HEK293 (cell line): ENCODE measurements around the gene TTC9.

Experiments
- CTCF ChIA-PET: fragments of 350-600 bp; formaldehyde crosslinking; extraction: SDS; loops from one replicate; lab custom pipeline; 2021; ENCODE audit warnings: antibody characterized with exemption; lab: Yijun Ruan, JAX
- POLR2A ChIA-PET: fragments of 300-600 bp; formaldehyde crosslinking; extraction: SDS; loops from one replicate; lab custom pipeline; 2020; ENCODE audit warnings: antibody characterized with exemption, inconsistent platforms; lab: Yijun Ruan, JAX
- H3K27ac ChIP-seq: fragments of 200-500 bp; sonication (Bioruptor generic); 2 replicates; pipeline ENCODE4 v1.5.1; 2014; ENCODE audit warnings: low read depth, low read length, control low read depth, inconsistent platforms; ENCODE audit errors: extremely low read depth
- H3K36me3 ChIP-seq, 2 experiments: fragments of 200-500 bp in 1 of 2; sonication (Bioruptor generic) in 1 of 2; 1 replicate in 1 of 2; 2 replicates in 1 of 2; pipeline ENCODE4 v1.5.1; 2014 to 2017; ENCODE audit warnings: inconsistent platforms in 2 of 2, low read length in 2 of 2; ENCODE audit not compliant: control insufficient read depth in 2 of 2, insufficient read depth in 1 of 2
- H3K4me1 ChIP-seq: fragments of 200-500 bp; sonication (Bioruptor generic); 2 replicates; pipeline ENCODE4 v1.5.1; 2014; ENCODE audit warnings: mild to moderate bottlenecking, low read length, inconsistent platforms; ENCODE audit not compliant: control insufficient read depth, insufficient read depth
- H3K4me3 ChIP-seq: 2 replicates; pipeline ENCODE4 v1.5.1; 2011; ENCODE audit warnings: low read depth, mild to moderate bottlenecking, control low read depth, low read length, moderate library complexity
- H3K9me3 ChIP-seq: fragments of 200-500 bp; sonication (Bioruptor generic); 2 replicates; pipeline ENCODE4 v1.5.1; 2014; ENCODE audit warnings: low read depth, low read length, inconsistent platforms; ENCODE audit not compliant: control insufficient read depth, insufficient read depth
- FEZF1 ChIP-seq: fragments of 450-650 bp; formaldehyde crosslinking; IDR thresholded peaks from 2 replicates; pipeline ENCODE4 v1.5.1; 2016; ENCODE audit warnings: missing biosample characterization, missing genetic modification characterization
- GLI4 ChIP-seq: fragments of 450-650 bp; formaldehyde crosslinking; IDR thresholded peaks from 2 replicates; pipeline ENCODE4 v1.5.1; 2016; ENCODE audit warnings: missing biosample characterization, missing genetic modification characterization
- KLF10 ChIP-seq: fragments of 450-650 bp; IDR thresholded peaks from 2 replicates; pipeline ENCODE4 v1.5.1; 2018; ENCODE audit warnings: missing biosample characterization, mild to moderate bottlenecking, missing genetic modification characterization
- REPIN1 ChIP-seq: fragments of 450-650 bp; formaldehyde crosslinking; IDR thresholded peaks from 2 replicates; pipeline ENCODE4 v1.5.1; 2017; ENCODE audit warnings: missing biosample characterization, missing genetic modification characterization, low read depth
- SP2 ChIP-seq: fragments of 450-650 bp; formaldehyde crosslinking; IDR thresholded peaks from 2 replicates; pipeline ENCODE4 v1.5.1; 2016; ENCODE audit warnings: missing biosample characterization, missing genetic modification characterization
- SP7 ChIP-seq: fragments of 450-650 bp; formaldehyde crosslinking; IDR thresholded peaks from 2 replicates; pipeline ENCODE4 v1.5.1; 2016; ENCODE audit warnings: missing biosample characterization, missing genetic modification characterization
- TRIM28 ChIP-seq: IDR thresholded peaks from 2 replicates; pipeline ENCODE4 v1.6.1; 2011; ENCODE audit warnings: low read length, control low read depth, borderline replicate concordance
- ZBTB17 ChIP-seq: fragments of 450-650 bp; formaldehyde crosslinking; IDR thresholded peaks from 2 replicates; pipeline ENCODE4 v1.5.1; 2016; ENCODE audit warnings: missing biosample characterization, missing genetic modification characterization
- ZNF112 ChIP-seq: fragments of 450-650 bp; formaldehyde crosslinking; IDR thresholded peaks from 2 replicates; pipeline ENCODE4 v1.5.0; 2017; ENCODE audit warnings: missing biosample characterization, missing genetic modification characterization
- ZNF133 ChIP-seq: fragments of 450-650 bp; formaldehyde crosslinking; IDR thresholded peaks from 2 replicates; pipeline ENCODE4 v1.5.1; 2016; ENCODE audit warnings: missing biosample characterization, missing genetic modification characterization
- ZNF146 ChIP-seq: fragments of 450-650 bp; formaldehyde crosslinking; IDR thresholded peaks from 2 replicates; pipeline ENCODE4 v1.5.1; 2016; ENCODE audit warnings: missing biosample characterization, missing genetic modification characterization
- ZNF23 ChIP-seq: fragments of 450-650 bp; formaldehyde crosslinking; IDR thresholded peaks from 2 replicates; pipeline ENCODE4 v1.5.1; 2016; ENCODE audit warnings: missing biosample characterization, missing genetic modification characterization, borderline replicate concordance
- ZNF292 ChIP-seq: fragments of 450-650 bp; formaldehyde crosslinking; IDR thresholded peaks from 2 replicates; pipeline ENCODE4 v1.5.1; 2016; ENCODE audit warnings: low read depth, missing biosample characterization, missing genetic modification characterization, borderline replicate concordance
- ZNF48 ChIP-seq: fragments of 450-650 bp; formaldehyde crosslinking; IDR thresholded peaks from 2 replicates; pipeline ENCODE4 v1.5.1; 2016; ENCODE audit warnings: missing biosample characterization, missing genetic modification characterization
- ZNF549 ChIP-seq: fragments of 450-650 bp; IDR thresholded peaks from 2 replicates; pipeline ENCODE4 v1.5.1; 2018; ENCODE audit warnings: missing biosample characterization, missing genetic modification characterization, mild to moderate bottlenecking, inconsistent platforms, moderate library complexity
- ZNF785 ChIP-seq: fragments of 450-650 bp; formaldehyde crosslinking; IDR thresholded peaks from 2 replicates; pipeline ENCODE4 v1.5.1; 2016; ENCODE audit warnings: missing biosample characterization, missing genetic modification characterization
- ZSCAN23 ChIP-seq: fragments of 450-650 bp; formaldehyde crosslinking; IDR thresholded peaks from 2 replicates; pipeline ENCODE4 v1.5.1; 2016; ENCODE audit warnings: missing biosample characterization, missing genetic modification characterization
- TF ChIP-seq, protein P1 (sequence below): fragments of 450-650 bp; formaldehyde crosslinking; IDR thresholded peaks from 2 replicates; pipeline ENCODE4 v1.5.1; 2016; ENCODE audit warnings: missing biosample characterization, missing genetic modification characterization
- TF ChIP-seq, protein P2 (sequence below): fragments of 450-650 bp; formaldehyde crosslinking; IDR thresholded peaks from 2 replicates; pipeline ENCODE4 v1.5.1; 2016; ENCODE audit warnings: missing biosample characterization, missing genetic modification characterization
- TF ChIP-seq, protein P3 (sequence below): fragments of 450-650 bp; formaldehyde crosslinking; IDR thresholded peaks from 2 replicates; pipeline ENCODE4 v1.5.1; 2016; ENCODE audit warnings: missing biosample characterization, missing genetic modification characterization
- TF ChIP-seq, protein P4 (sequence below): fragments of 450-650 bp; formaldehyde crosslinking; IDR thresholded peaks from 2 replicates; pipeline ENCODE4 v1.5.1; 2016; ENCODE audit warnings: missing biosample characterization, missing genetic modification characterization
- TF ChIP-seq, protein P5 (sequence below): fragments of 450-650 bp; formaldehyde crosslinking; IDR thresholded peaks from 2 replicates; pipeline ENCODE4 v1.5.1; 2016; ENCODE audit warnings: missing biosample characterization, missing genetic modification characterization, borderline replicate concordance
- TF ChIP-seq, protein P6 (sequence below): fragments of 450-650 bp; formaldehyde crosslinking; IDR thresholded peaks from 2 replicates; pipeline ENCODE4 v1.5.1; 2017; ENCODE audit warnings: missing biosample characterization, missing genetic modification characterization

The TTC9 gene

DNA sequence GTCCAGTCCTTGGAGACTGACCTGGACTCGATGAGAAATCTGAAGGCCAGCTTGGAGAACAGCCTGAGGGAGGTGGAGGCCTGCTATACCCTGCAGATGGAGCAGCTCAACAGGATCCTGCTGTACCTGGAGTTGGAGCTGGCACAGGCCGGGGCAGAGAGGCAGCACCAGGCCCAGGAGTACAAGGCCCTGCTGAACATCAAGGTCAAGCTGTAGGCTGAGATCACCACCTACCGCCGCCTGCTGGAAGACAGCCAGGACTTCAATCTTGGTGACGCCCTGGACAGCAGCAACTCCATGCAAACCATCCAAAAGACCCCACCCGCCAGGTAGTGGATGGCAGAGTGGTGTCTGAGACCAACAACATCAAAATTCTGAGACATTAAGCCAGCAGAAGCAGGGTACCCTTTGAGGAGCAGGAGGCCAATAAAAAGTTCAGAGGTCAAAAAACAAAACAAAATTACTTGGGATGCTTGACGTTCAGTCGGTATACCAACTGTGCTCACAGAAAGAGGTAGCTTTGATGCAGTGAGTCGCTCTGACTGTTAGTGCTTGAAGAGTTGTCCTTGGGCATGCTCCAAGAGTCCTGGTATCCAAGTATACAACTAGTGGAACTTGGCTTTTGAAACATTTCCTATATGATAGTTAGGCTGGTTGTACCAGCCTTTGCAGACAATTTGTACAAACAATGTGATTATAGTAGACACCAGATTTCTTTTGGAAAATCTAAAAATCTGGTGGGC lies 46.1 kb upstream of the TTC9 start:
- Histone ChIP-seq H3K27ac (no peak overlapping the region), H3K9me3 (no peaks in the 10 kb centered on the region), H3K4me3 (no peak overlapping the region), H3K36me3 (peaks cover 23 to 69% of the 10 kb centered on the region in 2 experiments), H3K4me1 (peaks cover 4% of the 10 kb centered on the region; the same call in 1 of the 2 replicates)
- ChIA-PET CTCF (interaction anchor here (1.1 kb wide), 1 partner anchor 118 kb away, joined by 4 read pairs; no protein-coding TSS in a partner anchor), POLR2A (no interaction called here)
- TF ChIP-seq, protein P1, sequence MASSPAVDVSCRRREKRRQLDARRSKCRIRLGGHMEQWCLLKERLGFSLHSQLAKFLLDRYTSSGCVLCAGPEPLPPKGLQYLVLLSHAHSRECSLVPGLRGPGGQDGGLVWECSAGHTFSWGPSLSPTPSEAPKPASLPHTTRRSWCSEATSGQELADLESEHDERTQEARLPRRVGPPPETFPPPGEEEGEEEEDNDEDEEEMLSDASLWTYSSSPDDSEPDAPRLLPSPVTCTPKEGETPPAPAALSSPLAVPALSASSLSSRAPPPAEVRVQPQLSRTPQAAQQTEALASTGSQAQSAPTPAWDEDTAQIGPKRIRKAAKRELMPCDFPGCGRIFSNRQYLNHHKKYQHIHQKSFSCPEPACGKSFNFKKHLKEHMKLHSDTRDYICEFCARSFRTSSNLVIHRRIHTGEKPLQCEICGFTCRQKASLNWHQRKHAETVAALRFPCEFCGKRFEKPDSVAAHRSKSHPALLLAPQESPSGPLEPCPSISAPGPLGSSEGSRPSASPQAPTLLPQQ (tag by site-specific recombination) = no peak
- TF ChIP-seq TRIM28 = no peak
- TF ChIP-seq, protein P2, sequence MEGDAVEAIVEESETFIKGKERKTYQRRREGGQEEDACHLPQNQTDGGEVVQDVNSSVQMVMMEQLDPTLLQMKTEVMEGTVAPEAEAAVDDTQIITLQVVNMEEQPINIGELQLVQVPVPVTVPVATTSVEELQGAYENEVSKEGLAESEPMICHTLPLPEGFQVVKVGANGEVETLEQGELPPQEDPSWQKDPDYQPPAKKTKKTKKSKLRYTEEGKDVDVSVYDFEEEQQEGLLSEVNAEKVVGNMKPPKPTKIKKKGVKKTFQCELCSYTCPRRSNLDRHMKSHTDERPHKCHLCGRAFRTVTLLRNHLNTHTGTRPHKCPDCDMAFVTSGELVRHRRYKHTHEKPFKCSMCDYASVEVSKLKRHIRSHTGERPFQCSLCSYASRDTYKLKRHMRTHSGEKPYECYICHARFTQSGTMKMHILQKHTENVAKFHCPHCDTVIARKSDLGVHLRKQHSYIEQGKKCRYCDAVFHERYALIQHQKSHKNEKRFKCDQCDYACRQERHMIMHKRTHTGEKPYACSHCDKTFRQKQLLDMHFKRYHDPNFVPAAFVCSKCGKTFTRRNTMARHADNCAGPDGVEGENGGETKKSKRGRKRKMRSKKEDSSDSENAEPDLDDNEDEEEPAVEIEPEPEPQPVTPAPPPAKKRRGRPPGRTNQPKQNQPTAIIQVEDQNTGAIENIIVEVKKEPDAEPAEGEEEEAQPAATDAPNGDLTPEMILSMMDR (tag by site-specific recombination) = no peak
- no peak for TF ChIP-seq GLI4
- no peak for TF ChIP-seq FEZF1 (tag by site-specific recombination)
- TF ChIP-seq ZNF549 = no peak
- TF ChIP-seq ZNF23 = no peak
- TF ChIP-seq, protein P3, sequence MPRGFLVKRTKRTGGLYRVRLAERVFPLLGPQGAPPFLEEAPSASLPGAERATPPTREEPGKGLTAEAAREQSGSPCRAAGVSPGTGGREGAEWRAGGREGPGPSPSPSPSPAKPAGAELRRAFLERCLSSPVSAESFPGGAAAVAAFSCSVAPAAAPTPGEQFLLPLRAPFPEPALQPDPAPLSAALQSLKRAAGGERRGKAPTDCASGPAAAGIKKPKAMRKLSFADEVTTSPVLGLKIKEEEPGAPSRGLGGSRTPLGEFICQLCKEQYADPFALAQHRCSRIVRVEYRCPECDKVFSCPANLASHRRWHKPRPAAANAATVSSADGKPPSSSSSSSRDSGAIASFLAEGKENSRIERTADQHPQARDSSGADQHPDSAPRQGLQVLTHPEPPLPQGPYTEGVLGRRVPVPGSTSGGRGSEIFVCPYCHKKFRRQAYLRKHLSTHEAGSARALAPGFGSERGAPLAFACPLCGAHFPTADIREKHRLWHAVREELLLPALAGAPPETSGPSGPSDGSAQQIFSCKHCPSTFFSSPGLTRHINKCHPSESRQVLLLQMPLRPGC (tag by site-specific recombination) = no peak

DNA sequence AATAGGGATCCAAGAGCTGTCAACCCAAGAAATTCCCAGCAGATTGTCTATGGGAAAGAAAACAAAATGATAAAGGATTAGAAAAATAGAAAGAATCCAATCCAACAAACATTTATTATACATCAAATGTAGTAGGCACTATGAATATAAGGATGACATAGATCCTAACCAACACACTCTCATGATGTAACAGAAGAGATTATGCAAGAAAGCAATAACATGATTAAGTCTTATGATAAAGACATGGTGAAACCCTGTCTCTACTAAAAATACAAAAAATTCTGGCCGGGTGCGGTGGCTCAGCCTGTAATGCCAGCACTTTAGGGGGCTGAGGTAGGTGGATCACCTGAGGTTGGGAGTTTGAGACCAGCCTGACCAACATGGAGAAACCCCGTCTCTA lies 44.0 kb upstream of the TTC9 start:
- no peak overlapping the region for H3K27ac ChIP-seq
- ChIA-PET CTCF (interaction anchor here (0.7 kb wide), 1 partner anchor 465 kb away, joined by 3 read pairs; no protein-coding TSS in a partner anchor), POLR2A (no interaction called here)
- peaks cover 8% of the 10 kb centered on the region for H3K4me1 ChIP-seq
- no peak overlapping the region for H3K4me3 ChIP-seq
- no peaks in the 10 kb centered on the region for H3K9me3 ChIP-seq
- H3K36me3 ChIP-seq = peaks cover 6 to 48% of the 10 kb centered on the region in 2 experiments
- TF ChIP-seq ZNF48 (no peak), ZNF112 (no peak), ZSCAN23 (no peak), KLF10 (tag by site-specific recombination) (no peak), ZBTB17 (tag by site-specific recombination) (no peak), ZNF785 (tag by site-specific recombination) (no peak), REPIN1 (no peak), ZNF146 (tag by site-specific recombination) (no peak), SP7 (tag by site-specific recombination) (no peak), ZNF292 (tag by site-specific recombination) (no peak), SP2 (tag by site-specific recombination) (no peak), ZNF133 (tag by site-specific recombination) (no peak)
- TF ChIP-seq, protein P4, sequence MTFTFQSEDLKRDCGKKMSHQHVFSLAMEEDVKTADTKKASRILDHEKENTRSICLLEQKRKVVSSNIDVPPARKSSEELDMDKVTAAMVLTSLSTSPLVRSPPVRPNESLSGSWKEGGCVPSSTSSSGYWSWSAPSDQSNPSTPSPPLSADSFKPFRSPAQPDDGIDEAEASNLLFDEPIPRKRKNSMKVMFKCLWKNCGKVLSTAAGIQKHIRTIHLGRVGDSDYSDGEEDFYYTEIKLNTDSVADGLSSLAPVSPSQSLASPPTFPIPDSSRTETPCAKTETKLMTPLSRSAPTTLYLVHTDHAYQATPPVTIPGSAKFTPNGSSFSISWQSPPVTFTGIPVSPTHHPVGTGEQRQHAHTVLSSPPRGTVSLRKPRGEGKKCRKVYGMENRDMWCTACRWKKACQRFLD (tag by site-specific recombination) = no peak
- TF ChIP-seq, protein P5, sequence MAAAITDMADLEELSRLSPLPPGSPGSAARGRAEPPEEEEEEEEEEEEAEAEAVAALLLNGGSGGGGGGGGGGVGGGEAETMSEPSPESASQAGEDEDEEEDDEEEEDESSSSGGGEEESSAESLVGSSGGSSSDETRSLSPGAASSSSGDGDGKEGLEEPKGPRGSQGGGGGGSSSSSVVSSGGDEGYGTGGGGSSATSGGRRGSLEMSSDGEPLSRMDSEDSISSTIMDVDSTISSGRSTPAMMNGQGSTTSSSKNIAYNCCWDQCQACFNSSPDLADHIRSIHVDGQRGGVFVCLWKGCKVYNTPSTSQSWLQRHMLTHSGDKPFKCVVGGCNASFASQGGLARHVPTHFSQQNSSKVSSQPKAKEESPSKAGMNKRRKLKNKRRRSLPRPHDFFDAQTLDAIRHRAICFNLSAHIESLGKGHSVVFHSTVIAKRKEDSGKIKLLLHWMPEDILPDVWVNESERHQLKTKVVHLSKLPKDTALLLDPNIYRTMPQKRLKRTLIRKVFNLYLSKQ (tag by site-specific recombination) = no peak
- TF ChIP-seq, protein P6, sequence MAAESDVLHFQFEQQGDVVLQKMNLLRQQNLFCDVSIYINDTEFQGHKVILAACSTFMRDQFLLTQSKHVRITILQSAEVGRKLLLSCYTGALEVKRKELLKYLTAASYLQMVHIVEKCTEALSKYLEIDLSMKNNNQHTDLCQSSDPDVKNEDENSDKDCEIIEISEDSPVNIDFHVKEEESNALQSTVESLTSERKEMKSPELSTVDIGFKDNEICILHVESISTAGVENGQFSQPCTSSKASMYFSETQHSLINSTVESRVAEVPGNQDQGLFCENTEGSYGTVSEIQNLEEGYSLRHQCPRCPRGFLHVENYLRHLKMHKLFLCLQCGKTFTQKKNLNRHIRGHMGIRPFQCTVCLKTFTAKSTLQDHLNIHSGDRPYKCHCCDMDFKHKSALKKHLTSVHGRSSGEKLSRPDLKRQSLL = no peak
